DMS53 treated with DMSO at 0.1 percent for 48 hours (cell line): ENCODE results near the gene KDELR1.
"Not testable (repeated sequence)": the region's sequence is repeated elsewhere in the genome, so short reads cannot be mapped to it uniquely, and the experiment has no call there.

Experiments used
- DNase-seq: peaks from one replicate; lab custom pipeline; 2025; ENCODE audit not compliant: unreplicated experiment; lab: John Stamatoyannopoulos, UW

KDELR1 gene

DNA sequence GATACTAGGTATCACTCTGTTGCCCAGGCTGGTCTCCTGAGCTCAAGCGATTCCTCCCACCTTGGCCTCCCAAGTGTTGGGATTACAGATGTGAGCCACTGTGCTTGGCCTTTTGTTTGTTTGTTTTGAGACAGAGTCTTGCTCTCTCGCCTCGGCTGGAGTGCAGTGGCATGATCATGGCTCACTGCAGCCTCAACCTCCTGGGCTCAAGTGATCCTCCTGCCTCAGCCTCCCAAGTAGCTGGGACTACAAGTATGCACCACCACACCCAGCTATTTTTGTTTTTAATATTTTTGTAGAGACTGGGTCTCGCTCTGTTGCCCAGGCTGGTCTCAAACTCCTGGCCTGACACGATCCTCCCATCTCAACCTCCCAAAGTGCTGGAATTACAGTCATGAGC, 19.6 kb downstream of the KDELR1 start:
- DNase-seq: not testable (repeated sequence)

DNA sequence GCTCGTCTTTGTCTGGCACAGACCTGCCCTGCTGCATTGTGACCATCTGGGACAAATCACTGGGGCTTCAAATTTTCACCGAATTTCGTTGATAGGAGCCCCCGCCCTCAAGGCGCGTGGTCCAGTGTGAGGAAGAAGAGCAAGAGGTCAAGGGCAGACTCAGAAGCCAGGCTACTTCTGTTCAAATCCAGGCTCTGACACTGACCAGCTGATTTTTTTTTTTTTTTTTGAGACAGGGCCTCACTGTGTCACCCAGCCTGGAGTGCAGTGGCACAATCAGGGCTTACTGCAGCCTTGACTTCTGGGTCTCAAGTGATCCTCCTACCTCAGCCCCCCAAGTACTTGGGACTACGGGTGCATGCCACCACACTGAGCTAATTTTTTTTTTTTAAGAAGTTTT, 20.0 kb downstream of the KDELR1 start:
- DNase-seq: no peak

DNA sequence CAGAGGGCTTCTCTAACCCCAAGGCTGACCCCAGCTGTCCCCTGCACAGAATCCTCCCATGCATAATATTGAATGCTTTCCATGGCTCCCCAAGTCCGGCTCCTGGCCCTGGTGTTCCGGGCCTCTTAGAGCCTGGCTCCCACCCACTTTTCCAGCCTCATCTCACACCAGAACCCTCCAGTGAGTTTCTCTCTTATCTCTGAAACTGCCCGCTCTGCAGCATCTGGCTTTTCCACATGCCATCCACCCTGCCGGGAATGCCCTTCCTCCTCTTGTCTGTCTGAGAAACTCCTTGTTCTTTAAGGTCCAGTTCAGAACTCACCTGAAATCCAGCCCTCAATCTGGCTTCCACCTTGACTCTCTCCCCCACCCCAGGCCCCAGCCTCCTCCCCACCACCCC, 20.4 kb downstream of the KDELR1 start:
- DNase-seq: no peak

DNA sequence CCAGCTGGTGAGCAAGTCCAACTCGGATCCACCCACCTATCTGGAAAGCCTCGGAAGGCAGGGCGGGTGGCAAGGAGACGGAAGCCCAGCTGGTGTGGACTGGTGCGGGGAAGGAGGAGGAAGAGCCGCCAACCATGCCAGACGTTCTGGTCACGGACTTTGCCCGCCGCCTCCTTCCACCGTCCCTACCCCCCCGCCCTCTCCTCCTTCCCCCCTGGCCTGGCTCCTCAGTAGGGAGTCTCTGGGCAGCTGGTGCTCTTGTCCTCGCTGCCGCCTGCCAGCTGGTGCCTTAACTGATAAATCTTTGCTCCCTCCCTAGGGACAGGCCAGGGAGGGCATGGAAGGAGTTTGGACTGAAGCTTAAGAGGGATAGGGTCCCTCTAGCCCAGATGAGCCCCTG, 22.4 kb downstream of the KDELR1 start:
- no peak for DNase-seq

DNA sequence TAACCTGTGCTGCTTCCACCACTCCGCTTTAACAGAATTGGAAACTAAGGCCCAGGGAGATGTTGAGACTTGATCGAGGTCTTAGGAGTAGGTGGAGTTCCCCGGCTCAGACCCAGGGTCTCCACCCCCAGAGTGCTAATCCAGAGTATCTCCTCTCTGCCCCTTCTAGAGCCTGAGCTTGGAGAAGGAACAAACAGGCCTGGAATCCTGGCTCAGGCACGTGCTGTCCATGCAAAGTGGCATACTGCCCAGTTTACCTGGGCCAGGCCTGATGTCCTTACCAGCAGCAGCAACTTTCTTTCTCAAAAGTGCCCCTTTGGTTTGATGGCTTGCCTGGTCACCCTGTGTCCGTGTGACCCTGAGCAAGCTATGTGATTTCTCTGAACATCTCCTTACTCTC, 23.5 kb downstream of the KDELR1 start:
- DNase-seq: no peak

DNA sequence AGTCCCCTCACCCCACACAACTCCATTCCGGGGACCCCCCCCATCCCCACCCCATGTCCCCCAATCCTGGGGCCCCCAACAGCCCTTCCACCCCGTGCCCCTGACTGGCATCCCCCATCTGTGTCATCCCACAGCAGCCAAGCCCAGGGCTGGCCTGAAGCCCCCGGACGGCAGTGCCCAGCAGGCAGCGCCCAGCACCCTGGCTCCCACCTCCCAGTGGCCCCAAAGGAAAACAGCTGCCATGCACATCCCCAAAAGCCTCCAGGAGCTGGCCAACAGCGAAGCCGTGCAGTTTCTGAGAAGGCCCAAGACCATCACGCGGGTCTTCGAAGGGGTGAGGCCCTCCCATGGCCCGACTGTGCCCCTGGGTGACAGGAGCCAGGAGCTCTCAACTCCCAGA, 25.7 kb downstream of the KDELR1 start:
- DNase-seq: no peak

DNA sequence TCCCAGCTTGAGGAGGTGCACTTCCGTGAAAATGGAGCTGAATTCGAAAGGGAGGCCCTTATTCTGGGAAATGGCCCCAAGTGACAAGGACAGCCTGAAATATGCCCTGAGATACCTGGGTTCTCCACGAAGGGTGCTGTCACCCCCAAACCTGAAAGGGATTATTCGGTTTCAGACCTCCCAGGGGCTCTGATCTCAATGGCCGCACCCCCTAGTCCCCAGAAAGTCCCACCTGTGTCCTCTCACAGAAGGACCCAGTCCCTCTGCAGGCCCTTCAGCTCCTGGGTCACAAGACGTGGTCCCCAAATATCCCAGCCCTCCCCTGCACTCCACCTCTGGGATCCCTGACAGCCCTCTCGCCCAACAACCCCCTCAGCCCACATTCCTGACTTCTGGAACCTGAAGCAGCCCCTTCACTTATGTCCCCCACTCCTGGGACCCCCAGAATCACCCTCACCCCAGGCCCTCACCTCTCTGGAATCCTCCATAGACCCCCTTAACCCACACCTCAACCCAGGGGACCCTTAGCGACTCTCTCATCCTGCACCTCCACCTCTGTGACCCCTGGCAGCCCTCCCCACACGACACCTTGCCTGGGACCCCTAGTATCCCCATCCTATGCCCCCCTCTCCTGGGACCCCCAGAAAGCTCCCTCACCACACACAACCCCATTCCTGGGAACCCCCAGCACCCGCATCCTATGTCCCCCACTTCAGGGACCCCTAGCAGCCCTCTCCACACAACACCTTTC, 26.6 kb downstream of the KDELR1 start:
- no peak for DNase-seq

DNA sequence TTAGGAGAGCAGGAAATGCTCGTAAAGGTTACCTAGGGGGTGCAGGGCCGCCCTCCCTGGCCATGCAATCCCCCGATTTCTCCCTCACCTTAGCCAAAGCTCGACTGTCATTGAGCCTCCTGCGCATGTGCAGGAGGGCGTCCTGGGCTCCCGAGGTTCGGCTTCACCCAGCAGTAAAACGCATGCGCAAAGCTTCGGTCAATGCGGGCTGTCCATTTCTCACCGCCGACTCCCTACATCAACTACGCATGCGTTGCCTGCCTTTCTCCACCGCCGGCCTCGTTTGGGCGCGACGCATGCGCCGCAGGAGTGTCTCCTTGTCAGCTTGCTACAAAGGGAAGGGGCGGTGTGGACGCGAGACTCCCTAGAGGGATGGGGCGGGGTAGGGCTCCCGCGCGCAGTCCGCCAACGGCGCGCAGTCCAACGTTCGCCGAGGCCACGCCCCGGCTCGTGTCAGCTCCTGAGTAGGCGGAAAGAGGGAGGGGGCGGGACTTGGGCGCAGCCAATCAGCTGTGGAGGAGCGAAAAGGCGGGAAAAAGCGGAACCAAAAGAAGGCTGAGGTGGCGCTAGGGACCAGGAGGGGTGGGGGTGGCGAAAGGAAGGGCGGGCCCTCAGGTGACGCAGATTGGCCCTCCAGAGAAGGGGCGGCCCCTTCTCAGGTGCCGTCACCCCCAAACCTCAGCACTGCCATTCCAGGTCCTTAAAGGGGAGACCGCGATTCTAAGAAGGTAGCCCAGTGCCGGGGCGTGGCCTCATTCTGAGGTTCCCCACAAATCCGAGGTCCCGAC, 27.3 kb downstream of the KDELR1 start, which contains the start of the genes SYNGR4 and TMEM143:
TSS of gene SYNGR4 (plus strand) at position 558 of the 788 bp plus-strand sequence. CDS start 1,476 bp downstream, outside the sequence.
TSS of gene TMEM143 (minus strand) at position 131 of the 788 bp plus-strand sequence. CDS start at position 111, 20 bp downstream.
- DNase-seq: peak; percentile 99

DNA sequence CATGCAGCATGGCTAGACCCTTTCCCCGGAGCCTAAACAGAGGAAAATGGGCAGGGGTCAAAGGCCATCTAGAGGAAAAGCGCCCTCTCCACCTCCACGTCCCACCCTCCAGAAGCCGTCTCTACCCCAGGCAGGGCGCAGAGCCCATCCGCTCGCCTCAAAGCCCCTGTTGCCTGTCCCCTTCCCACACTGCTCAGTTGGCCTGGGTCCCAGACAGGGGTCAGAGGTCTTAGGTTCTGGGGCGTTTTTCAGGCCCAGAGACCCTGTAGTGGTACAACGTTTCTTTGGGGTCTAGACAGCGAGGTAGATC, 27.9 kb downstream of the KDELR1 start:
- DNase-seq: no peak

DNA sequence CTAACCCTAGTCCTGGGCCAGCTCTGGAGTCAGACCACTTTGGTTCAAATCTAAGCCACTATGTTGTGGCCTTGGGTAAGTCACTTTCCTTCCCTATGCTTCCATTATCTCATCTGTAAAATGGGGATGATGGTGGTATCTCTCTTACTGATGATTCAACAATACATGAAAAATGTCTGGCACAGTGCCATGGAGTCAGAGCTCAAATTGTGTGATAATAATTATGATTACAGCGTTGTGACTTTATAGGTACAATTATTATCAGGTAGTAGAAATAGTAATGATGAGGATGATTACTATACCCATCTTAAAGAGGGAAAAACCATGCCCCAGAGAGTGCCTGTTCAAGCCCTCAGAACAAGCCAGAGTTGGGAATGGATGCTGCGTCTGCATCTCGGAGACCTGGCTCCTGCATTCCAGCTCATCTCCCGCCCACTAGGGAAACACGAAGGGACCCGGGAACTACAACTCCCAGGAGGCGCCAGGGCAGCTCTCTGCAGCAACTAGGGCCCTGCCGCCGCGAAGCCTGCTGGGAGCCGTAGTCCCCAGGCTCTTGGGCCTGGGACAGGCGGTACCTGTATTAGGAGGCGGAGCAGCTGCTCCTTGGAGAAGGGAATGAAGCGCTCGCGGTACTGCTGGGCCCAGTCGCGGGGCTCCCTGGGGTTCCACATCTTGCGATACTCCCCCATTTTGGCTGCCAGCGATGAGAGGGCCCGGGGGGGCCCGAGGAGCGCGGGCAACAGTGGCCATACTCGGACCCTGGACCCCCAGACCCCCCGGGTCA, 28.4 kb downstream of the KDELR1 start:
- peak; percentile 97 for DNase-seq

DNA sequence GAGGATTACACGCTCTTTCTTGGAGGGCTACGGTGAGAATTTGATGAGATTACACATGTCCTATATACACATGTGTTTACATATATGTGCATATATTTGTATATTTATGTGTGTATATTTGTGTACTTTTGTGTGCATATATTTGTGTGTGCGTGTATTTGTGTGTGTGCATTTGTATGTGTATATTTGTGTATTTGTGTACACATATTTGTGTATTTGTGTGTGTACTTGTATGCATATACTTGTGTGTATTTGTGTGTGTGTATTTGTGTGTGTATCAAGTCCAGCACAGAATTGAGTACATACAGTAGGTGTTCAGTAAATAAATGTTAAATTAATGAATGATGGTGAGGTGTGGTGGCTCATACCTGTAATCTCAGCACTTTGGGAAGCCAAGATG, 29.4 kb downstream of the KDELR1 start:
- no peak for DNase-seq

DNA sequence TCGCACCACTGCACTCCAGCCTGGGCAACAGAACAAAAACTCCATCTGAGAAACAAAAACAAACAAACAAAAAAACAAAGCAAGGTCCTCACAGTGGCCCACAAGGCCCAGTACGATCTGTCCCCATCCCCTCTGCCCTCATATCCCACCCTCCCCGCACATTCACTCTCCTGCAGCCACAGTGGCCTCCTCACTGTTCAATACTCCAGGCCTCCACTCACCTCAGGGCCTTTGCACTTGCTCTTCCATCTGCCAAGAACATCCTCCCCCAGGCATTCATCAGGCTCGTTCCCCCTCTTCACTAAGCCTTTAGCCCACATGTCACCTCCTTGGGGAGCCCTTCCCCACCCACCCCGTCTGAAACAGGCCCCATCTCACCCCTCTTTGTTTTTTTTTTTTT, 32.2 kb downstream of the KDELR1 start:
- DNase-seq: no peak

DNA sequence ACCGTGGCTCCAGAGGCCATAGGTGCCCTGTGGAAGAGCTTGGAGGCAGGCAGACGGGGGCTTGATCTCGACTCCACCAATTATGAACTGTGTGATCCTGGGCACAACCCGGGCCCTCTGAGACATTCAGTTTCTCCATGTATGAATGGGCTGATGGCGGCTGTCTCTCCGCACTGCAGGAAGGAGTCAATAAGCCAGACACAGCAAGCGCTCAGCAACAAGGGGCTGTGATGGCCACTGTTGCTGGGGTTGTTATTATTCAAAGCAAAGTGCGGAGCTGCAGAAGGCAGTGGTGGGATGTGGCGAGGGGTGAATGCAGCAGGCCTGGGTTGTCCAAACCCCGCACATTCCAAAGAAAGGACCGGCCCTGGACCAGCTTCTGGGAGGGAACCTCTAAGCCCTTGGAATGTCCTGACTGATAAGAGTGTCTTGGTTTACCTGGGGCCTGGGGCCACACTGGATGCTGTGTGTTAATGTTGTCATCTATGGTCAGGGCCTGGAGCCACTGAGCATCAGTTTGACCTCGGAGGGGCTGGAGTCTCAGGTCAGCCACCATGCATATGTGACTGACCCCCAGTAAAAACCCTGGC, 35.9 kb downstream of the KDELR1 start:
- DNase-seq: no peak

DNA sequence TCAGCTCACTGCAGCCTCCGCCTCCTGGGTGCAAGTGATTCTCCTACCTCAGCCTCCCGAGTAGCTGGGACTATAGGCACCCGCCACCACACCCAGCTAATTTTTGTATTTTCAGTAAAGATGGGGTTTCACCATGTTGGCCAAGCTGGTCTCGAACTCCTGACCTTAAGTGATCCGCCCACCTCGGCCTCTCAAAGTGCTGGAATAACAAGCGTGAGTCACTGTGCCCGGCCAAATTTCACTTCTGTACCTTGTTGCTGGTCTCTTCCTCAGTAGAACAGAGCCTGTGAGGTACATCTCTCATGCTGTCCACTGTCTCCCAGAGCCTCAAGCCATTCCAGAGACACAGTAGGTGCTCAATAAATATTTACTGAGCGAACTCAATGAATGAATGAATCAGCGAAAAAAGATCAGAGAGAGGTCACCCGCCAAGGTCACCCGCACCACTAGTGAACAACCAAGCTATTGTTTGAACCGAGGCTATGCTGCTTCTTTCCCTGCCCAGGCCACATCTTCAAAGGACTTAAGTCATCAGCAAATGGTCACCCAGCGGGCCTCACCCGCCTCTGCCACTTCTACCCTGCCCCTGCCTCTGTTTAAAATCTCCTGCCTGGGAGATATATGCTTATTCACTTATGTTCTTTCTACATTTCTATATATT, 36.9 kb downstream of the KDELR1 start:
- DNase-seq: no peak

DNA sequence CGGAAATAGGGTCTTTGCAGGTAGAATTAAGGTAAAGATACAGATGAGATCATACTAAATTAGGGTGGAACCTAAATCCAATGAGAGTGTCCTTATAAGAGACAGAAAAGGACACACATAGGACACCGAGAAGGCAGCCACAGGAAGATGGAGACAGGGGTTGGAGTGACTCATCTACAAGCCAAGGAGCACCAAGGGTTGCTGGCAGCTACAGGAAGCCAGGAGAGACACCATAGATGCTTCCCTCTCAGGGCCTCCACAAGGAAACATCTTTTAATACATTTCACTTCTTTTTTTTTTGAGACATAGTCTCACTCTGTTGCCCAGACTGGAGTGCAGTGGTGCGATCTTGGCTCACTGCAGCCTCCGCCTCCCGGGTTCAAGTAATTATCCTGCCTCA, 37.7 kb downstream of the KDELR1 start:
- no peak for DNase-seq

DNA sequence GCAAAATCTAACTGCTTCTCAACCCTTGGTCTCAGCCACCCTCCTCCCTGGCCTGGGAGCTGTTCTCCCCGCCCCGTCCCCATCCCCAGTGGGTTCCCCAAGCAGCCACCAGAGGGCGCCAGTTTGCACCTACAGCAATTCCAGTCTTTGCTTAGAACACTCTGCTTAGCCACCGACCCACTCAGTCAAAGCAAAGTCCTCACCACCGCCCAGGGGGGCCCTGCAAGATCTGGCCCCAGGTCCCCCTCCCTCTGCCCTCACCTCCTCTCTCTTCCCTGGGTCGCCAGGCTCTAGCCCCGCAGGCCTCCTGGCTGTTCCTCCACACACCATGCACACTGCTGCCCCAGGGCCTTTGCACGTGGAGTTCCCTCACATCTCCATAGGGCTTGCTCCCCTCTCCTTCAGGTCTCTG, 40.0 kb downstream of the KDELR1 start:
- peak; percentile 25 for DNase-seq

DNA sequence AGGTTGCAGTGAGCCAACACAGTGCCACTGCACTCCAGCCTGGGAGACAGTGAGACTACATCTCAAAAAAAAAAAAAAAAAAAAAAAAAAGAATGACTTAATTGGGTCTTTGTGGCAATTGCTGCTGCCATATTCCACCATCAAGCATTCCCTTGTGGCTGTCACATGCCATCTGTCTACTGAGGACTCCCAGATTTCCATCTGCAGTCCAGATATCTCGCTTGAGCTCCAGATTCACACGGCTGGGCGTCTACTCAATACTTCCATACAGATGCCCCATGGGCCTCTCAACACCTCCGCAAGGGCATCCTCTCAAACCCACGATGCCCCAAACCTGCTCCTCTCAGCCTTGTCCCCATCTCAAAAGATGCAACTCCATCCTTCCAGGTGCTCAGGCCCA, 40.5 kb downstream of the KDELR1 start:
- DNase-seq: no peak

DNA sequence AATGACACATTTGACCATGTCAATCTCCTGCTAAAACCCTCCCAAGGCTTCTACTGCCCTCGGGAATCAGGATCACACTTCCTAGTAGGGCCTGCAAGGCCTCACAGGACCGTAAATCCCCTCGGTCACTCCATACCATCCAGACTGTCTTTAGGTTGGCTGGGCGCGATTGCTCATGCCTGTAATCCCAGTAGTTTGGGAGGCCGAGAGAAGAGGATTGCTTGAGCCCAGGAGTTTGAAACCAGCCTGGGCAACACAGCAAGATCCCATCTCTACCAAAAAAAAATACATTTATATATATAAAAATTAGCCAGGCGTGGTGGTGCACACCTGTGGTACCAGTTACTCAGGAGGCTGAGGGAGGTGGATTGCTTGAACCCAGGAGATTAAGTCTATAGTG, 42.6 kb downstream of the KDELR1 start:
- DNase-seq: no peak

DNA sequence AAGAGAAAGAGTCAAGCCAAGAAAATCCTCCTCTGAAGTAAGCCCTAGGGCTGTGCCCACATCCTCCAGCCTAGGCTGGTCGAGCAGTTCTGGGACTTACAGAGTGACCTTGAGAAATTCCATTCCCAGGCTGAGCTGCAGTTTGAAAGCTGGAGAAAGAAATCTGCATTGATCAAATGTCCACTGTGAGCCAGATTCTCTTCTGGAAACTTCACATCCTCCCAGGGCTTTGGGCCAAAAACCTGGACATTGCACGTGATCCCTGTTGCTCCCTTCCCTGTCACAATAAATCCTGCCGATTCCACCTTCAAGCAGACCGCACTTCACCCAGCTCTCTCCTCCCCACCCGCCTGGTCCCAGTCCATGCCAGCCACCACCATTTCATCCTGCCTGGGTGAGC, 43.3 kb downstream of the KDELR1 start:
- DNase-seq: no peak

DNA sequence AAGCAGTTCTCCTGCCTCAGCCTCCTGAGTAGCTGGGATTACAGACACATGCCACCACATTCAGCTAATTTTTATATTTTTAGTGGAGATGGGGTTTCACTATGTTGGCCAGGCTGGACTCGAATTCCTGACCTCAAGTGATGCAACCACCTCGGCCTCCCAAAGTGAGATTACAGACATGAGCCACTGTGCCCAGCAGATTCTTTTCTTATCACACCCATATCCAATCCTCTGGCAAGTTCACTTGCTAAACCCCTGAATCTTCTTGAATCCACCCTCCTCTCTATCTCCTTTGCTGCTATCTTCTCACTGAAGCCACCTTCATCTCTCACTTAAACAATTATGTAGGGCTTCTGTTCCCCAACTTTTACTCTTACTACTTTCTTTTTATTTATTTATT, 45.2 kb downstream of the KDELR1 start:
- no peak for DNase-seq

DNA sequence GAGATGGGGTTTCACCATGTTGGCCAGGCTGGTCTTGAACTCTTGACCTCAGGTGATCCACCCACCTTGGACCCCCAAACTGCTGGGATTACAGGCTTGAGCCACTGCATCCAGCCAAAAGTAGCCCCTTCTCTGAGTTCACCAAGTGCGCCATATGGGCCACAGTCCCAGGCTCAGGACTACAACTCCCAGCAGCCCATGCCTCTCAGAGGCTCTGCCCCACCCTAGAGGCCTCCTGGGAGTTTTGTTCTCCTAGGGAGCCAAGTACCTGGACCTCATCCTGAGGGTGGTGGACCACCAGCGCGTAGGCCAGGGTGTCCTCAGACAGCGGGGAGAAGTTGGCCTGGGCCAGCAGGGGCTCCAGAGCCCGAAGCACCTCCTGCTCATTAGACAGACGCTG, 46.5 kb downstream of the KDELR1 start:
- DNase-seq: no peak
